Right atrium auricular region (tissue), 2 donors: ENCODE data around the gene EYA2. TPM values are rescaled to one million over a fixed set of nuclear protein-coding genes. Genes with fewer than 3 reads are reported as not detected.

Experiments used
- DNase-seq: peaks from one replicate; pipeline ENCODE4 v3.0.0-alpha.2; 2019; ENCODE audit warnings: low spot score
- H3K27ac ChIP-seq, 2 donors: fragments of 200-600 bp; sonication (generic); 1 replicate in 1 of 2; 2 replicates in 1 of 2; pipeline ENCODE4 v1.5.1; 2016 to 2019
- H3K27me3 ChIP-seq, 2 donors: fragments of 200-600 bp; sonication (generic); one replicate each; pipeline versions ENCODE4 v1.5.1 to v1.6.0; 2017 to 2019
- H3K36me3 ChIP-seq: fragments of 200-600 bp; sonication (generic); one replicate; pipeline ENCODE4 v1.5.1; 2016
- H3K4me1 ChIP-seq, 2 donors: fragments of 200-600 bp; sonication (generic); one replicate each; pipeline versions ENCODE4 v1.5.1 to v1.6.0; 2017 to 2019
- H3K4me3 ChIP-seq, 2 donors: fragments of 200-600 bp; sonication (generic); 1 replicate in 1 of 2; 2 replicates in 1 of 2; pipeline ENCODE4 v1.5.1; 2017 to 2019; ENCODE audit warnings: mild to moderate bottlenecking in 1 of 2, moderate library complexity in 1 of 2
- H3K9me3 ChIP-seq, 2 donors: fragments of 200-600 bp; sonication (generic); one replicate each; pipeline ENCODE4 v1.5.1; 2019
- total RNA-seq, 2 donors: library from RNA; depleted of rRNA; stranded (reverse); fragments of >200 nt; gene quantifications; one replicate each; pipeline ENCODE4 v1.1.0, GENCODE V29; 2016
- TF ChIP-seq, protein P1 (sequence below), 2 donors: fragments of 200-600 bp; sonication (generic); IDR thresholded peaks; one replicate each; pipeline ENCODE4 v1.5.1; 2019; ENCODE audit warnings: antibody characterized with exemption in 2 of 2

The EYA2 gene
- total RNA-seq, 2 donors from 2014 or later = 0.30 to 2.6 TPM

DNA sequence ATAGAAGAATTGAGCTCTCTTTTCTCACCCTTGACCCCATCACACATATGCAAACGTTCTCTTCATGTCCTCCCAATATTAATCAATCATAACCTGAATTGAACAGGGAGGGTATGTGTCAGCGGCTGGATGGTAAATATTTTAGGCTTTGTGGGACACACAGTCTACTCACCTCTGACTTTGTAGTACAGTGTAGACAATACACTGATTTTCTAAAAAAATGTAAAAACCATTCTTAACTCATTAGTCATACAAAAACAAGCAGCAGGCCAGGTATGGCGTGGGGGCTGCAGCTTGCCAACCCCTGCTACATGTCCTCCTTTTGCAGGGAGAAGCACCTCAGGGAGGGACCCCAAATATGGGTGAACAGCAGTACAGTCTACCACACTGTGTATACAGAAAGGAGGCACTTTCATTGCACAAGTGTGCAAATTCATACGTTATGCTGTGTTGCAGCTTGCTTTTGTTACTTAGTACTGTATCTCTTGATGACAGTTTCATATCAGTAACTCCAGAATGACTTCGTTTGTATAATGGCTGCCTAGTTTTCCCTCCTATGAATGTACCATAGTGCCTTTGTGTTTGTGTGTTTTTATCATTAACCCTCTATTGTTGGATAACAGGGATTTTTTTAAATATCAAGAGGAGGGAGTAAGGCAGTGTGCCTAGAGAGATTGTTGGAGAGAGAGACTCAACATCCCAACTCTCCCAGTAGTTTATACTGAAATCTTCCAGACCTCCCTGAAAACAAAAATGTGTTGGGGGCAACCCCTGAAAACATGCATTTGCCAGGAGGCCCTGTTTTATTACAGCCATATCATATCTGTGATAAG, 247.5 kb downstream of the EYA2 start:
- no peak for DNase-seq
- Histone ChIP-seq H3K4me3 (no peak overlapping the region), H3K36me3 (no peaks in the 10 kb centered on the region), H3K27me3 (no peaks in the 10 kb centered on the region), H3K4me1 (no peaks in the 10 kb centered on the region), H3K27ac (no peak overlapping the region), H3K9me3 (peaks cover 0 to 15% of the 10 kb centered on the region in 2 donors)
- TF ChIP-seq, protein P1, sequence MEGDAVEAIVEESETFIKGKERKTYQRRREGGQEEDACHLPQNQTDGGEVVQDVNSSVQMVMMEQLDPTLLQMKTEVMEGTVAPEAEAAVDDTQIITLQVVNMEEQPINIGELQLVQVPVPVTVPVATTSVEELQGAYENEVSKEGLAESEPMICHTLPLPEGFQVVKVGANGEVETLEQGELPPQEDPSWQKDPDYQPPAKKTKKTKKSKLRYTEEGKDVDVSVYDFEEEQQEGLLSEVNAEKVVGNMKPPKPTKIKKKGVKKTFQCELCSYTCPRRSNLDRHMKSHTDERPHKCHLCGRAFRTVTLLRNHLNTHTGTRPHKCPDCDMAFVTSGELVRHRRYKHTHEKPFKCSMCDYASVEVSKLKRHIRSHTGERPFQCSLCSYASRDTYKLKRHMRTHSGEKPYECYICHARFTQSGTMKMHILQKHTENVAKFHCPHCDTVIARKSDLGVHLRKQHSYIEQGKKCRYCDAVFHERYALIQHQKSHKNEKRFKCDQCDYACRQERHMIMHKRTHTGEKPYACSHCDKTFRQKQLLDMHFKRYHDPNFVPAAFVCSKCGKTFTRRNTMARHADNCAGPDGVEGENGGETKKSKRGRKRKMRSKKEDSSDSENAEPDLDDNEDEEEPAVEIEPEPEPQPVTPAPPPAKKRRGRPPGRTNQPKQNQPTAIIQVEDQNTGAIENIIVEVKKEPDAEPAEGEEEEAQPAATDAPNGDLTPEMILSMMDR (IDR thresholded peaks at IDR 0.05) = no peak

DNA sequence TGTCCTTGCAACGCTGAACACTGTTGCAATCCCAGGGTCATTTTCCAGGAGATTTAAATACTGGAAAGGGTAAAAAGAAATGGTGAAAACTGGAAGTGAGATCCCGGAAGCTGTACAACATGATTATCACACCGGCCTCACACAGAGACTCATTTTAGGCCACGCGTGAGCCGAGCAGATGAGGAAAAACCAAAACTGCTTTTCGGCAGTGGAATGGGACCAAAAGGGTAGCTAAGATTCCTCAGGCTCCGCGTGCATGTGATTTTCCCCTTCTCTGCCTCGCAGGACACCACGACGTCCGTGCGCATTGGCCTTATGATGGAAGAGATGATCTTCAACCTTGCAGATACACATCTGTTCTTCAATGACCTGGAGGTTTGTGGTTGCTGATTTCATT, 248.1 kb downstream of the EYA2 start:
- H3K4me3 ChIP-seq = no peak overlapping the region
- peaks cover 0 to 15% of the 10 kb centered on the region in 2 donors for H3K9me3 ChIP-seq
- no peaks in the 10 kb centered on the region for H3K27me3 ChIP-seq
- no peak for DNase-seq
- no peak overlapping the region for H3K27ac ChIP-seq
- H3K36me3 ChIP-seq = no peaks in the 10 kb centered on the region
- TF ChIP-seq, protein P1 (IDR thresholded peaks at IDR 0.05) = no peak
- no peaks in the 10 kb centered on the region for H3K4me1 ChIP-seq

DNA sequence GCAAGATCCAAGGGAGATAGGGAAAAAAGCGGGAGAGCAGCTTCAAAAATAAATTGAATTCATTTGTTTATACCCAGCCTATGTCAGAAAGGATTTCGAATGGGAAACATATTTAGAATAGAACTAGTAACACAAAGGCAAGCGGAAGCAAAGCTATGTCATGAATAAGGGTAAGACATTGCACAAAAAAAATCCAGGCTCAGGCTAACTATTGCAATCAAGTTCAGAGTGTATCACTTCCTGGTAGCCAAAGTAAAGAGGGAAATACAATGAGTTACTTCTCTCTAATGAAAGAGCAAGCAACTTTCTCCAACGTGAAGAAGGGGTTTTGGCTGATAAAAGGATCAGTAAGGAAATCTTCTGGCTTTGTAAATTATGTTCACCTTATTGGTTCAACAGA, 249.0 kb downstream of the EYA2 start:
- Histone ChIP-seq H3K4me3 (no peak overlapping the region), H3K27me3 (no peaks in the 10 kb centered on the region), H3K36me3 (no peaks in the 10 kb centered on the region), H3K27ac (no peak overlapping the region), H3K4me1 (no peaks in the 10 kb centered on the region), H3K9me3 (peaks cover 0 to 15% of the 10 kb centered on the region in 2 donors)
- TF ChIP-seq, protein P1 (IDR thresholded peaks at IDR 0.05) = no peak
- no peak for DNase-seq

DNA sequence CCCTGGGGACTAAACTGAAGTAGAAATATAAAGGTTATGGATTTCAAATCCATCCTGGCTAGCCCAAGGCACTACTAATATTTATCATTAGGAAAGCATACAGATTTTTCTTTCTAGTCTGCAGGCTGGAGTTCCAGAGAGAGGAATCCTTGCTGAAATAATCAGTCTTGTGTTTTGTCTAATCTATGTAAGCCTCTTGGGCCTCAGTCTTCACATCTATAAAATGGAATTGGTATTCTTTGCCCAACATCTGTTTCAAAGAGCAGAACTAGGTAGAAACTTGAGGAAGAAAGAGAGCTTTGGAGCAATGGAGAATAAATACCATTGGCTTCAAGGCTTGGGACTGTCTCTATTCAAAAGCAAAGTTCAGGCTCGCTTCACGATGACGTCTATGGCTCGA, 249.8 kb downstream of the EYA2 start:
- H3K36me3 ChIP-seq = no peaks in the 10 kb centered on the region
- no peak for DNase-seq
- no peaks in the 10 kb centered on the region for H3K27me3 ChIP-seq
- no peaks in the 10 kb centered on the region for H3K4me1 ChIP-seq
- H3K9me3 ChIP-seq = peaks cover 0 to 15% of the 10 kb centered on the region in 2 donors
- H3K4me3 ChIP-seq = no peak overlapping the region
- no peak overlapping the region for H3K27ac ChIP-seq
- TF ChIP-seq, protein P1 (IDR thresholded peaks at IDR 0.05) = no peak

DNA sequence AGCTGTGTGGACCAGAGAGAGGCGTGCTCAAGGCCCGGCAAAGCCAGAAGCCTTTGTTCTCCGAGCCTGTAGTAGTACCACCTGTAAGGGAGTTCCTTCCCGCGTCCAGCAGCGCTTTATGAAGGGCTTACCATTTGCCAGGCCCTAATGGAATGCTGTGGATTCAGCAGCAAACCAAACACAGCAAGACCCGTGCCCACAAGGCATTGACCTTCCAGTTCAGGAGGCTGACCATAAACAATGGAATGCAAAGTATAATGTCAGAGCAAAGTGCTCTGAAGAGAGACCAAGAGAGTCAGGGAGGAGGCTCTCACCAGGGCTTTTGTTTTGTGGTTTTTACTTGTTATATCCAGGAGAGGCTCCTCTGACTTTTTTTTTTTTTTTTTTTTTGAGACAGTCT, 252.0 kb downstream of the EYA2 start:
- H3K9me3 ChIP-seq = peaks cover 0 to 2% of the 10 kb centered on the region in 2 donors
- no peak overlapping the region for H3K27ac ChIP-seq
- H3K27me3 ChIP-seq = no peaks in the 10 kb centered on the region
- no peak for DNase-seq
- TF ChIP-seq, protein P1 (IDR thresholded peaks at IDR 0.05) = no peak
- H3K4me3 ChIP-seq = no peak overlapping the region
- H3K36me3 ChIP-seq = no peaks in the 10 kb centered on the region
- no peaks in the 10 kb centered on the region for H3K4me1 ChIP-seq

DNA sequence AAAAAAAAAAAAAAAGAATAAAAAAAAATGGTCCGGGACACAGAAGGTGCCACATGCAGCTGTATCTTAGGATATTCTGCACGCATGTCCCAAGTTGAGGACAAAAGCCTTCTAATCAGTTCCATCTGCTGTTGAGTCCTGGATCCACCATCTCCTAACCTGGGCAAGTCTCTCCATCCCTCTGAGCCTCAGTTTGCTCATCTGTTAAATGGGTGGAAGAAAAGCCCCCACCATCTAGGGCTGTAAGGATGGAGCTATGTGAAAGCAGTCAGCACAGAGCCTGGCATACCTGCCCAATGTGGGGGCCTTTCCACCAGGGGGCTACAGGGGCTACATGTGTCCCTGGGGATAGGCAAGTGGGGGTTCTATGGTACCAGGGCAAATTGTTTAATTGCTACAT, 253.4 kb downstream of the EYA2 start:
- TF ChIP-seq, protein P1 (IDR thresholded peaks at IDR 0.05) = no peak

More for the DNA sequence above, 253.4 kb downstream of the EYA2 start:
- no peak overlapping the region for H3K27ac ChIP-seq
- no peaks in the 10 kb centered on the region for H3K36me3 ChIP-seq
- DNase-seq = no peak
- no peaks in the 10 kb centered on the region for H3K9me3 ChIP-seq
- no peaks in the 10 kb centered on the region for H3K4me1 ChIP-seq
- no peak overlapping the region for H3K4me3 ChIP-seq
- no peaks in the 10 kb centered on the region for H3K27me3 ChIP-seq
